Measurements from ENCODE around the gene GMDS.
"Not testable (repeated sequence)": the region's sequence is repeated elsewhere in the genome, so short reads cannot be mapped to it uniquely, and the experiment has no call there.

The GMDS gene

GRCh38 chr6:1848752-1849151, 396.7 kb downstream of the GMDS start:
- Histone ChIP-seq H3K27me3 (replicated peaks; ENCODE audit: insufficient read depth, low read length) (no peaks in the 10 kb centered on the region), H3K27ac (ENCODE audit: low read length) (no peak overlapping the region), H3F3A (ENCODE audit: insufficient read depth, low read length) (no peaks in the 10 kb centered on the region), H2AFZ (ENCODE audit: low read length) (no peak overlapping the region), H3K79me2 (ENCODE audit: low read length) (no peaks in the 10 kb centered on the region), H3K4me3 (ENCODE audit: low read length) (no peak overlapping the region), H3K4me1 (ENCODE audit: low read length) (no peaks in the 10 kb centered on the region), H3K36me3 (replicated peaks; ENCODE audit: insufficient read depth, low read length) (no peaks in the 10 kb centered on the region), H4K20me1 (ENCODE audit: insufficient read depth, low read length) (no peaks in the 10 kb centered on the region), H3K4me2 (ENCODE audit: low read depth, low read length) (no peak overlapping the region), H3K9me2 (replicated peaks; ENCODE audit: insufficient read depth, low read length) (no peaks in the 10 kb centered on the region), H3K9ac (ENCODE audit: low read length) (no peak overlapping the region), H3K9me3 (replicated peaks; ENCODE audit: insufficient read depth, low read length) (no peaks in the 10 kb centered on the region)
- no peak for DNase-seq
- TF ChIP-seq EZH2 (optimal IDR thresholded peaks at IDR 0.05; ENCODE audit: low read depth, low read length), result no peak

DNA sequence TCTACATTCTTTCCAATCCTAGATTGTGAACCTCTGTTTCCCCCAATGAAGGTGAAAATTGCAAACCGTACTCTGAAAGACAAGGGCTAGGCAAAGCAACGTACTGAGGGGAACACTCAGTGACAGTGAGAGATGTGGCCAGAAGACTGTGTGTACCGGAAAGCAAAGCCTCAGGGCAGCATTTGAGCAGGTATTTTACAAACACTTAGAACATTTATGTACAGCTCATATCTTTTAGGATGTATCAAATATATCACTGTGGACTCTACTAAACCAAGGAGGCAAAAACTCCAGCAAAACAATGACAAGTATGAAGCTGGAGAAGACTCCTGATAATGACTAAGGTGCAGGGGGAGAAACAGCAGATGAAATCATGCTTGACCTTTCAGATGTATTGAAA, 398.8 kb downstream of the GMDS start:
- no peak overlapping the region for H3K9ac ChIP-seq (ENCODE audit: low read length)
- no peaks in the 10 kb centered on the region for H3K36me3 ChIP-seq (replicated peaks; ENCODE audit: insufficient read depth, low read length)
- TF ChIP-seq, protein P1, sequence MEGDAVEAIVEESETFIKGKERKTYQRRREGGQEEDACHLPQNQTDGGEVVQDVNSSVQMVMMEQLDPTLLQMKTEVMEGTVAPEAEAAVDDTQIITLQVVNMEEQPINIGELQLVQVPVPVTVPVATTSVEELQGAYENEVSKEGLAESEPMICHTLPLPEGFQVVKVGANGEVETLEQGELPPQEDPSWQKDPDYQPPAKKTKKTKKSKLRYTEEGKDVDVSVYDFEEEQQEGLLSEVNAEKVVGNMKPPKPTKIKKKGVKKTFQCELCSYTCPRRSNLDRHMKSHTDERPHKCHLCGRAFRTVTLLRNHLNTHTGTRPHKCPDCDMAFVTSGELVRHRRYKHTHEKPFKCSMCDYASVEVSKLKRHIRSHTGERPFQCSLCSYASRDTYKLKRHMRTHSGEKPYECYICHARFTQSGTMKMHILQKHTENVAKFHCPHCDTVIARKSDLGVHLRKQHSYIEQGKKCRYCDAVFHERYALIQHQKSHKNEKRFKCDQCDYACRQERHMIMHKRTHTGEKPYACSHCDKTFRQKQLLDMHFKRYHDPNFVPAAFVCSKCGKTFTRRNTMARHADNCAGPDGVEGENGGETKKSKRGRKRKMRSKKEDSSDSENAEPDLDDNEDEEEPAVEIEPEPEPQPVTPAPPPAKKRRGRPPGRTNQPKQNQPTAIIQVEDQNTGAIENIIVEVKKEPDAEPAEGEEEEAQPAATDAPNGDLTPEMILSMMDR (IDR thresholded peaks at IDR 0.05; ENCODE audit: low read length), result no peak
- TF ChIP-seq EZH2 (optimal IDR thresholded peaks at IDR 0.05; ENCODE audit: low read depth, low read length), result no peak
- no peak for TF ChIP-seq EZH2phosphoT487 (IDR thresholded peaks at IDR 0.05; ENCODE audit: low read length)
- H3K79me2 ChIP-seq (ENCODE audit: low read length), result no peaks in the 10 kb centered on the region
- H4K20me1 ChIP-seq (ENCODE audit: insufficient read depth, low read length), result no peaks in the 10 kb centered on the region
- no peak overlapping the region for H2AFZ ChIP-seq (ENCODE audit: low read length)
- H3K4me2 ChIP-seq (ENCODE audit: low read depth, low read length), result no peak overlapping the region
- no peak for DNase-seq
- no peaks in the 10 kb centered on the region for H3K27me3 ChIP-seq (replicated peaks; ENCODE audit: insufficient read depth, low read length)
- no peaks in the 10 kb centered on the region for H3K9me3 ChIP-seq (replicated peaks; ENCODE audit: insufficient read depth, low read length)
- no peaks in the 10 kb centered on the region for H3K4me1 ChIP-seq (ENCODE audit: low read length)
- H3K27ac ChIP-seq (ENCODE audit: low read length), result no peak overlapping the region
- H3K9me2 ChIP-seq (replicated peaks; ENCODE audit: insufficient read depth, low read length), result no peaks in the 10 kb centered on the region
- H3K4me3 ChIP-seq (ENCODE audit: low read length), result no peak overlapping the region
- H3F3A ChIP-seq (ENCODE audit: insufficient read depth, low read length), result no peaks in the 10 kb centered on the region

DNA sequence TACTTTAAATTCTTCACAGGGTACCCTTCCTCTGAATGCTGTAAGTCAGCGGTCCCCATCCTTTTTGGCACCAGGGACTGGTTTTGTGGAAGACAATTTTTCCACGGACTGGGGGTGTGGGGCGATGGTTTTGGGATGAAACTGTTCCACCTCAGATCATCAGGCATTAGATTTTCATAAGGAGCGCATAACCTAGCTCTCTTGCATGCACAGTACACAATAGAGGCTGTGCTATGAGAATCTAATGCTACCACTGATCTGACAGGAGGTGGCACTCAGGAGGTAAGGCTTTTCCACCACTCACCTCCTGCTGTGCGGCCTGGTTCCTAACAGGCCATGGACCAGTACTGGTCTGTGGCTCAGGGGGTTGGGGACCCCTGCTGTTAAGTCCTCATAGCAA, 399.9 kb downstream of the GMDS start:
- not testable (repeated sequence) for H3K9ac ChIP-seq (ENCODE audit: low read length); H4K20me1 ChIP-seq (ENCODE audit: insufficient read depth, low read length); H3K9me3 ChIP-seq (replicated peaks; ENCODE audit: insufficient read depth, low read length); H3K4me3 ChIP-seq (ENCODE audit: low read length); H3K27me3 ChIP-seq (replicated peaks; ENCODE audit: insufficient read depth, low read length); DNase-seq; H2AFZ ChIP-seq (ENCODE audit: low read length); H3K4me1 ChIP-seq (ENCODE audit: low read length); H3F3A ChIP-seq (ENCODE audit: insufficient read depth, low read length); H3K27ac ChIP-seq (ENCODE audit: low read length); H3K79me2 ChIP-seq (ENCODE audit: low read length); H3K9me2 ChIP-seq (replicated peaks; ENCODE audit: insufficient read depth, low read length); H3K4me2 ChIP-seq (ENCODE audit: low read depth, low read length); H3K36me3 ChIP-seq (replicated peaks; ENCODE audit: insufficient read depth, low read length)

DNA sequence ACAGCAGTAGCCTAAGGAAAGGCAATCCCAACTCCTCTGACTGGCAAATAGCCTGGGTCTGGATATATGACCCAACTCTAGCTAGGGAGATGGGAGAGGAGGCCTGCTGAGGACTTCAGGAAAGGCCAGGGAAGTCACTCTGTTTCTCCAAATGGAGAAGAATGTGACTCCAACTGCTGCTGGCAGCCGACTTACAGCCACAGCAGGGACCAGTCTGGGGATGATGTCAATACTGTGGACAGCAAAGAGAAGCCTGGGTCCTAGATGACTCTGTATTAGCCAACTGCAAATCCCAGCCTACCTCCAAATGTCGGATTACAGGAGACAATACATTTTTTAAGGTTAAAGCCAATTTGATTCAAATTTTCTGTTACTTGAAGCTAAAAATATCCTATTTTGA, 403.1 kb downstream of the GMDS start:
- Histone ChIP-seq H3K27me3 (replicated peaks; ENCODE audit: insufficient read depth, low read length) (no peaks in the 10 kb centered on the region), H2AFZ (ENCODE audit: low read length) (no peak overlapping the region), H3K9me3 (replicated peaks; ENCODE audit: insufficient read depth, low read length) (no peaks in the 10 kb centered on the region), H3K4me1 (ENCODE audit: low read length) (no peaks in the 10 kb centered on the region), H3K4me2 (ENCODE audit: low read depth, low read length) (no peak overlapping the region), H3F3A (ENCODE audit: insufficient read depth, low read length) (no peaks in the 10 kb centered on the region), H3K9ac (ENCODE audit: low read length) (no peak overlapping the region), H3K9me2 (replicated peaks; ENCODE audit: insufficient read depth, low read length) (no peaks in the 10 kb centered on the region), H4K20me1 (ENCODE audit: insufficient read depth, low read length) (no peaks in the 10 kb centered on the region), H3K79me2 (ENCODE audit: low read length) (no peaks in the 10 kb centered on the region), H3K27ac (ENCODE audit: low read length) (no peak overlapping the region), H3K4me3 (ENCODE audit: low read length) (no peak overlapping the region), H3K36me3 (replicated peaks; ENCODE audit: insufficient read depth, low read length) (no peaks in the 10 kb centered on the region)
- no peak for DNase-seq
- TF ChIP-seq, protein P1 (IDR thresholded peaks at IDR 0.05; ENCODE audit: low read length), result no peak
- no peak for TF ChIP-seq EZH2phosphoT487 (IDR thresholded peaks at IDR 0.05; ENCODE audit: low read length)
- TF ChIP-seq EZH2 (optimal IDR thresholded peaks at IDR 0.05; ENCODE audit: low read depth, low read length), result no peak
